Forelimb muscle (tissue), 1 donor: Measurements from ENCODE around the gene NTM. TPM values are rescaled to one million over a fixed set of nuclear protein-coding genes. Genes with fewer than 3 reads are reported as not detected.
A peak's percentile ranks its signal among the peaks of the same experiment; 100 is the strongest.

ENCODE experiments used
- DNase-seq: peaks from one replicate; pipeline ENCODE4 v3.0.0-alpha.2; 2013; ENCODE audit warnings: low read depth
- polyA plus RNA-seq: library from polyadenylated mRNA; unstranded; fragments of 120-200 nt; gene quantifications from one replicate; pipeline ENCODE4 v1.2.1, GENCODE V29; 2013; ENCODE audit not compliant: insufficient read length

Gene NTM
- polyA plus RNA-seq, 1 donor = 15.0 TPM

- no peak for DNase-seq
These were observed 735.9 kb downstream of the NTM start for GRCh38 chr11:132106096-132106982.

- DNase-seq = no peak
These were observed 740.9 kb downstream of the NTM start for GRCh38 chr11:132111316-132111715.

GRCh38 chr11:132111838-132112237 is 741.4 kb downstream of the NTM start:
- DNase-seq = peak; percentile 28

GRCh38 chr11:132112846-132113245 is 742.4 kb downstream of the NTM start:
- DNase-seq = no peak

GRCh38 chr11:132114185-132114584 is 743.8 kb downstream of the NTM start:
- no peak for DNase-seq

GRCh38 chr11:132114743-132115142 is 744.3 kb downstream of the NTM start:
- DNase-seq = no peak

GRCh38 chr11:132115454-132115853 is 745.0 kb downstream of the NTM start:
- DNase-seq = no peak

GRCh38 chr11:132116516-132116915 is 746.1 kb downstream of the NTM start:
- DNase-seq = no peak

- DNase-seq = no peak
These were observed 748.2 kb downstream of the NTM start for GRCh38 chr11:132118661-132119060.

GRCh38 chr11:132119573-132119972 is 749.2 kb downstream of the NTM start:
- no peak for DNase-seq

GRCh38 chr11:132122735-132123134 is 752.3 kb downstream of the NTM start:
- DNase-seq = no peak

GRCh38 chr11:132123449-132123848 is 753.0 kb downstream of the NTM start:
- DNase-seq = no peak

- no peak for DNase-seq
These were observed 753.7 kb downstream of the NTM start for GRCh38 chr11:132123854-132124835.

GRCh38 chr11:132125988-132126871 is 755.8 kb downstream of the NTM start:
- no peak for DNase-seq

- DNase-seq = peak; percentile 81
These were observed 756.8 kb downstream of the NTM start for GRCh38 chr11:132126973-132127899.

GRCh38 chr11:132127900-132128288 is 757.5 kb downstream of the NTM start:
- no peak for DNase-seq

- no peak for DNase-seq
These were observed 760.6 kb downstream of the NTM start for GRCh38 chr11:132131047-132131446.

GRCh38 chr11:132131961-132132360 is 761.5 kb downstream of the NTM start:
- no peak for DNase-seq

GRCh38 chr11:132134322-132134721 is 763.9 kb downstream of the NTM start:
- DNase-seq = no peak

GRCh38 chr11:132137289-132137980 is 767.0 kb downstream of the NTM start:
- no peak for DNase-seq
